H9 (cell line): Measurements from ENCODE around the gene SLC12A5. TPM values are rescaled to one million over a fixed set of nuclear protein-coding genes. Genes with fewer than 3 reads are reported as not detected.

Experiments used
- DNase-seq: peaks from one replicate; pipeline ENCODE4 v3.0.0-alpha.2; 2017
- H2AFZ ChIP-seq: one replicate; pipeline ENCODE4 v1.6.1; 2013; ENCODE audit warnings: mild to moderate bottlenecking, low read length, control low read depth, moderate library complexity
- H2AK5ac ChIP-seq: 2 replicates; pipeline ENCODE4 v1.6.1; 2013; ENCODE audit warnings: low read length, control low read depth, mixed read lengths; ENCODE audit not compliant: insufficient read length
- H2BK120ac ChIP-seq: one replicate; pipeline ENCODE4 v1.6.1; 2013; ENCODE audit warnings: low read depth, mild to moderate bottlenecking, low read length, control low read depth, inconsistent platforms; ENCODE audit not compliant: poor library complexity, severe bottlenecking
- H2BK12ac ChIP-seq: 2 replicates; pipeline ENCODE4 v1.6.1; 2013; ENCODE audit warnings: low read length, control low read depth, mixed read lengths, low read depth; ENCODE audit not compliant: insufficient read length
- H2BK15ac ChIP-seq: 2 replicates; pipeline ENCODE4 v1.6.1; 2013; ENCODE audit warnings: low read depth, low read length, control low read depth
- H2BK20ac ChIP-seq: one replicate; pipeline ENCODE4 v1.6.1; 2013; ENCODE audit warnings: low read depth, mild to moderate bottlenecking, low read length, control low read depth, inconsistent platforms; ENCODE audit not compliant: poor library complexity, severe bottlenecking
- H2BK5ac ChIP-seq: 2 replicates; pipeline ENCODE4 v1.6.1; 2013; ENCODE audit warnings: low read length, control low read depth, mixed read lengths; ENCODE audit not compliant: insufficient read length
- H3K14ac ChIP-seq: 2 replicates; pipeline ENCODE4 v1.6.1; 2013; ENCODE audit warnings: low read length, control low read depth; ENCODE audit not compliant: insufficient read depth
- H3K18ac ChIP-seq: 2 replicates; pipeline ENCODE4 v1.6.1; 2013; ENCODE audit warnings: low read depth, mild to moderate bottlenecking, mixed read lengths, low read length, control low read depth; ENCODE audit not compliant: insufficient read length
- H3K23ac ChIP-seq: 2 replicates; pipeline ENCODE4 v1.6.1; 2013; ENCODE audit warnings: low read length, control low read depth, mixed read lengths, low read depth; ENCODE audit not compliant: insufficient read length
- H3K23me2 ChIP-seq: 2 replicates; pipeline ENCODE4 v1.6.1; 2013; ENCODE audit warnings: low read depth, mild to moderate bottlenecking, mixed read lengths, low read length, control low read depth; ENCODE audit not compliant: insufficient read length, poor library complexity, severe bottlenecking
- H3K27ac ChIP-seq: 2 replicates; pipeline ENCODE4 v1.5.1; 2013; ENCODE audit warnings: low read length, control low read depth, mixed read lengths, low read depth; ENCODE audit not compliant: insufficient read length
- H3K27me3 ChIP-seq: 2 replicates; pipeline ENCODE4 v1.6.1; 2013; ENCODE audit warnings: low read length, control low read depth, inconsistent platforms; ENCODE audit not compliant: insufficient read depth
- H3K4ac ChIP-seq: 2 replicates; pipeline ENCODE4 v1.6.1; 2013; ENCODE audit warnings: low read depth, mild to moderate bottlenecking, control low read depth, inconsistent platforms, low read length, moderate library complexity
- H3K4me1 ChIP-seq: 2 replicates; pipeline ENCODE4 v1.6.1; 2013; ENCODE audit warnings: low read length, control low read depth, inconsistent platforms; ENCODE audit not compliant: insufficient read depth
- H3K4me2 ChIP-seq: 2 replicates; pipeline ENCODE4 v1.6.1; 2013; ENCODE audit warnings: low read length, control low read depth, mixed read lengths; ENCODE audit not compliant: insufficient read length, insufficient read depth
- H3K56ac ChIP-seq: 2 replicates; pipeline ENCODE4 v1.6.1; 2013; ENCODE audit warnings: low read depth, mild to moderate bottlenecking, mixed read lengths, low read length, control low read depth; ENCODE audit not compliant: insufficient read length
- H3K79me1 ChIP-seq: 2 replicates; pipeline ENCODE4 v1.6.1; 2013; ENCODE audit warnings: low read depth, mild to moderate bottlenecking, moderate library complexity, low read length, control low read depth, inconsistent platforms; ENCODE audit not compliant: insufficient read depth, poor library complexity, severe bottlenecking
- H3K79me2 ChIP-seq: 2 replicates; pipeline ENCODE4 v1.6.1; 2013; ENCODE audit warnings: low read length, control low read depth, inconsistent platforms; ENCODE audit not compliant: insufficient read depth
- H3K9ac ChIP-seq: 2 replicates; pipeline ENCODE4 v1.6.1; 2013; ENCODE audit warnings: low read length, control low read depth, mixed read lengths; ENCODE audit not compliant: insufficient read length; ENCODE audit errors: extremely low read depth
- H3K9me3 ChIP-seq: one replicate; pipeline ENCODE4 v1.6.1; 2013; ENCODE audit warnings: low read depth, low read length, inconsistent platforms; ENCODE audit not compliant: control insufficient read depth
- H3T11ph ChIP-seq: one replicate; pipeline ENCODE4 v1.6.1; 2013; ENCODE audit warnings: mild to moderate bottlenecking, low read length, control low read depth, inconsistent platforms
- H4K20me1 ChIP-seq: one replicate; pipeline ENCODE4 v1.6.1; 2013; ENCODE audit not compliant: control insufficient read depth, insufficient read length, insufficient read depth
- H4K5ac ChIP-seq: 2 replicates; pipeline ENCODE4 v1.6.1; 2013; ENCODE audit warnings: low read depth, mild to moderate bottlenecking, mixed read lengths, low read length, control low read depth; ENCODE audit not compliant: insufficient read length
- H4K8ac ChIP-seq: replicated peaks from 2 replicates; pipeline ENCODE4 v1.6.1; 2013; ENCODE audit warnings: low read length, control low read depth, mixed read lengths, low read depth; ENCODE audit not compliant: insufficient read length
- H4K91ac ChIP-seq: 2 replicates; pipeline ENCODE4 v1.6.1; 2013; ENCODE audit warnings: low read depth, mild to moderate bottlenecking, moderate library complexity, mixed read lengths, low read length, control low read depth; ENCODE audit not compliant: insufficient read length
- H3K27ac Mint-ChIP-seq, 3 experiments: 2 replicates in 2 of 3; 3 replicates in 1 of 3; pipeline ENCODE4 v1.8.0; 2020 to 2021; ENCODE audit warnings: mixed read lengths in 3 of 3, mild to moderate bottlenecking in 1 of 3, moderate library complexity in 1 of 3
- H3K27me3 Mint-ChIP-seq: 2 replicates; pipeline ENCODE4 v1.8.0; 2021; ENCODE audit warnings: low read depth, mild to moderate bottlenecking, moderate library complexity, mixed read lengths
- H3K36me3 Mint-ChIP-seq, 3 experiments: 2 replicates in 2 of 3; 3 replicates in 1 of 3; pipeline ENCODE4 v1.8.0; 2020 to 2021; ENCODE audit warnings: low read depth in 3 of 3, mixed read lengths in 3 of 3; ENCODE audit not compliant: insufficient read depth in 1 of 3
- H3K4me1 Mint-ChIP-seq, 2 experiments: 2 replicates each; pipeline ENCODE4 v1.8.0; 2020; ENCODE audit warnings: mixed read lengths in 2 of 2
- H3K4me3 Mint-ChIP-seq, 2 experiments: 2 replicates in 1 of 2; 3 replicates in 1 of 2; pipeline ENCODE4 v1.8.0; 2020 to 2021; ENCODE audit warnings: mild to moderate bottlenecking in 2 of 2, mixed read lengths in 2 of 2, moderate library complexity in 1 of 2
- H3K9me3 Mint-ChIP-seq, 2 experiments: 2 replicates in 1 of 2; 3 replicates in 1 of 2; pipeline ENCODE4 v1.8.0; 2020; ENCODE audit warnings: mild to moderate bottlenecking in 2 of 2, mixed read lengths in 2 of 2, moderate library complexity in 1 of 2
- WGBS: extraction: QIAGEN DNeasy Blood & Tissue Kit; methylation state at CpG from one replicate; pipeline ENCODE4 v1.1.7; 2013; ENCODE audit warnings: missing lambda C conversion rate, low lambda C conversion rate, mixed read lengths; ENCODE audit not compliant: insufficient read length; ENCODE audit errors: extremely low coverage; 5-methylcytosine and 5-hydroxymethylcytosine counted together
- total RNA-seq: library from RNA; stranded (reverse); gene quantifications from 2 replicates; pipeline ENCODE4 v1.2.1, GENCODE V29; 2021
- TF ChIP-seq, protein P1 (sequence below): fragments of 200-600 bp; sonication (generic); conservative IDR thresholded peaks from 3 replicates; pipeline ENCODE4 v1.8.0; 2021; ENCODE audit warnings: antibody characterized with exemption, mild to moderate bottlenecking

Gene SLC12A5
- total RNA-seq, 1 experiment from 2014 or later = 8.7 TPM

- no peak overlapping the region for H3K4me2 ChIP-seq
- peaks cover 88% of the 10 kb centered on the region for H3K27me3 Mint-ChIP-seq
- peaks cover 4% of the 10 kb centered on the region for H3K23me2 ChIP-seq
- H2BK12ac ChIP-seq = no peak overlapping the region
- H3K27ac Mint-ChIP-seq = no peak overlapping the region
- peaks cover under 1% of the 10 kb centered on the region for H4K20me1 ChIP-seq
- H3K14ac ChIP-seq = no peak overlapping the region
- no peak overlapping the region for H3K23ac ChIP-seq
- no peak overlapping the region for H2AK5ac ChIP-seq
- H3K56ac ChIP-seq = no peak overlapping the region
- no peaks in the 10 kb centered on the region for H3K9me3 ChIP-seq
- H2AFZ ChIP-seq = no peak overlapping the region
- H2BK20ac ChIP-seq = no peak overlapping the region
- peaks cover 13 to 38% of the 10 kb centered on the region in 2 experiments for H3K4me1 Mint-ChIP-seq
- TF ChIP-seq, protein P1, sequence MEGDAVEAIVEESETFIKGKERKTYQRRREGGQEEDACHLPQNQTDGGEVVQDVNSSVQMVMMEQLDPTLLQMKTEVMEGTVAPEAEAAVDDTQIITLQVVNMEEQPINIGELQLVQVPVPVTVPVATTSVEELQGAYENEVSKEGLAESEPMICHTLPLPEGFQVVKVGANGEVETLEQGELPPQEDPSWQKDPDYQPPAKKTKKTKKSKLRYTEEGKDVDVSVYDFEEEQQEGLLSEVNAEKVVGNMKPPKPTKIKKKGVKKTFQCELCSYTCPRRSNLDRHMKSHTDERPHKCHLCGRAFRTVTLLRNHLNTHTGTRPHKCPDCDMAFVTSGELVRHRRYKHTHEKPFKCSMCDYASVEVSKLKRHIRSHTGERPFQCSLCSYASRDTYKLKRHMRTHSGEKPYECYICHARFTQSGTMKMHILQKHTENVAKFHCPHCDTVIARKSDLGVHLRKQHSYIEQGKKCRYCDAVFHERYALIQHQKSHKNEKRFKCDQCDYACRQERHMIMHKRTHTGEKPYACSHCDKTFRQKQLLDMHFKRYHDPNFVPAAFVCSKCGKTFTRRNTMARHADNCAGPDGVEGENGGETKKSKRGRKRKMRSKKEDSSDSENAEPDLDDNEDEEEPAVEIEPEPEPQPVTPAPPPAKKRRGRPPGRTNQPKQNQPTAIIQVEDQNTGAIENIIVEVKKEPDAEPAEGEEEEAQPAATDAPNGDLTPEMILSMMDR = no peak
- H2BK120ac ChIP-seq = no peak overlapping the region
- H3K27ac ChIP-seq = no peak overlapping the region
- no peak overlapping the region for H4K5ac ChIP-seq
- no peak overlapping the region for H3K4ac ChIP-seq
- H3K79me2 ChIP-seq = no peaks in the 10 kb centered on the region
- H3K27me3 ChIP-seq = peaks cover 39% of the 10 kb centered on the region
- no CpG with 5 or more reads among the region's 6 CpGs for WGBS
- no peak overlapping the region for H2BK5ac ChIP-seq
- H3K4me3 Mint-ChIP-seq = no peak overlapping the region
- H4K8ac ChIP-seq = no peak overlapping the region
- DNase-seq = no peak
- H3K18ac ChIP-seq = no peak overlapping the region
- H3K4me1 ChIP-seq = no peaks in the 10 kb centered on the region; the same call in 1 of the 2 replicates
- H3K79me1 ChIP-seq = no peaks in the 10 kb centered on the region
- H3K36me3 Mint-ChIP-seq = no peaks in the 10 kb centered on the region
- no peak overlapping the region for H3T11ph ChIP-seq
- H4K91ac ChIP-seq = no peak overlapping the region
- H2BK15ac ChIP-seq = no peak overlapping the region
- H3K9ac ChIP-seq = no peak overlapping the region
- H3K9me3 Mint-ChIP-seq = no peaks in the 10 kb centered on the region
Measured at GRCh38 chr20:46035713-46036112, 6.7 kb downstream of the SLC12A5 start.
